Left lung (tissue), 10 donors: ENCODE results near the gene MYL5. TPM values are rescaled to one million over a fixed set of nuclear protein-coding genes. Genes with fewer than 3 reads are reported as not detected.

Experiments used
- ATAC-seq: fragments of 200-7000 bp; cut with Tn5 transposase; one replicate; pipeline ENCODE4 v1.9.1; 2020; ENCODE audit warnings: moderate library complexity
- DNase-seq, 4 donors: peaks; one replicate each; pipeline ENCODE4 v3.0.0-alpha.2; 2013 to 2020
- H3K27ac ChIP-seq, 2 donors: fragments of 200-600 bp; sonication (generic) in 1 of 2; one replicate each; pipeline versions ENCODE4 v1.5.0 to v1.8.0; 2020 to 2021
- H3K27me3 ChIP-seq, 2 donors: fragments of 200-600 bp; sonication (generic) in 1 of 2; one replicate each; pipeline versions ENCODE4 v1.5.0 to v1.8.0; 2020 to 2021
- H3K36me3 ChIP-seq, 2 donors: fragments of 200-600 bp; sonication (generic) in 1 of 2; one replicate each; pipeline versions ENCODE4 v1.5.0 to v1.8.0; 2020 to 2021
- H3K4me1 ChIP-seq, 2 donors: fragments of 200-600 bp; one replicate each; pipeline ENCODE4 v1.8.0; 2021
- H3K4me3 ChIP-seq, 2 donors: fragments of 200-600 bp; sonication (generic) in 1 of 2; one replicate each; pipeline versions ENCODE4 v1.5.0 to v1.8.0; 2020 to 2021; ENCODE audit warnings: mild to moderate bottlenecking in 1 of 2
- H3K9me3 ChIP-seq, 2 donors: fragments of 200-600 bp; sonication (generic) in 1 of 2; one replicate each; pipeline versions ENCODE4 v1.5.0 to v1.8.0; 2020 to 2021
- intact Hi-C, 2 donors: fragments of 100-400 bp; cut with DNase I; formaldehyde crosslinking; loops; one replicate each; pipeline versions ENCODE4 v1.11.2 to v1.14.2; 2022
- polyA plus RNA-seq, 6 donors: library from polyadenylated mRNA; unstranded; fragments of 120-200 nt; gene quantifications; one replicate each; pipeline ENCODE4 v1.2.1, GENCODE V29; 2013; ENCODE audit not compliant: insufficient read length in 6 of 6
- total RNA-seq, 2 donors: library from RNA; stranded (reverse); fragmentation: NEBNext Ultra II Directional; extraction: Animal tissue kit (Norgen Biotek cat#: 25700); gene quantifications; one replicate each; pipeline ENCODE4 v1.2.1, GENCODE V29; 2021
- TF ChIP-seq, protein P1 (sequence below), 2 donors: fragments of 200-600 bp; sonication (generic) in 1 of 2; IDR thresholded peaks; one replicate each; pipeline versions ENCODE4 v1.5.0 to v1.8.0; 2021; ENCODE audit warnings: antibody characterized with exemption in 2 of 2
- donor health status: DM: no; HTN: yes; CAD: no.
- donor health status: DM: no; HTN: no; CAD: no.

MYL5 gene
- total and polyA plus RNA-seq, 8 donors: 7.8 to 23.2 (median 17.5) TPM

DNA sequence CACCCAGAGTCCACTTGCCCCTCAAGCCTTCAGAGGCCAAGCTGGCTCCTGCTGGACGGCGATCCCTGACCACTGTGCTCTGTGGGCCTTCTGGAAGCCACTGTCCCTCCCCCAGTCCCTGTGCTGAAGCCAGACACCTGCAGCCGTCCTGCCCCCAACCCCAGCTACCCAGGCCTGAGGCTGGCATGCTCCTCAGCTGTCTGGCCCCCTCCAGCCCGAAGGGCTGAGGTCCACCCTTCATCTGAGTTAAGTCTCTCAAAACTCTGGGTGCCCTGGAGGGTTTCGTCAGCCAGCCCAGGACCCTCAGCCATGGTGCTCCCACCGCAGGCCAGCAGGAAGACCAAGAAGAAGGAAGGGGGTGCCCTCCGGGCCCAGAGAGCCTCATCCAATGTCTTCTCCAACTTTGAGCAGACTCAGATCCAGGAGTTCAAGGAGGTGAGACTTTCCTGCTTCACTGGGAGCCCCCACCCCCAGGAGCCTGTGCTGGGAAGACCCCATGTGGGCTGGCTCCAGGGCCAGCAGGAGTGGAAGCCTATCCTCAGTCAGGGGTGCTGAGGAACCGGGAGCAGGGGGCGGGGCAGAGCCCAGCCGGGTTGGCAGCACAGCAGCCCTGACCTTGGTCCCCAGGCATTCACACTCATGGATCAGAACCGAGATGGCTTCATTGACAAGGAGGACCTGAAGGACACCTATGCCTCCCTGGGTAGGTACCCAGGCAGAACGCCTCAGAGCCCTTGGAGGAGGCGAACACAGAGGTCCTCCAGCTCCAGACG, 4.2 kb downstream of the MYL5 start:
- DNase-seq (no peak), ATAC-seq (no peak)
- H3K27ac ChIP-seq: no peak overlapping the region
- H3K9me3 ChIP-seq: no peaks in the 10 kb centered on the region
- peaks cover 7 to 34% of the 10 kb centered on the region in 2 donors for H3K4me1 ChIP-seq
- no peaks in the 10 kb centered on the region for H3K36me3 ChIP-seq
- intact Hi-C loops: no loop called here
- no peaks in the 10 kb centered on the region for H3K27me3 ChIP-seq
- TF ChIP-seq, protein P1, sequence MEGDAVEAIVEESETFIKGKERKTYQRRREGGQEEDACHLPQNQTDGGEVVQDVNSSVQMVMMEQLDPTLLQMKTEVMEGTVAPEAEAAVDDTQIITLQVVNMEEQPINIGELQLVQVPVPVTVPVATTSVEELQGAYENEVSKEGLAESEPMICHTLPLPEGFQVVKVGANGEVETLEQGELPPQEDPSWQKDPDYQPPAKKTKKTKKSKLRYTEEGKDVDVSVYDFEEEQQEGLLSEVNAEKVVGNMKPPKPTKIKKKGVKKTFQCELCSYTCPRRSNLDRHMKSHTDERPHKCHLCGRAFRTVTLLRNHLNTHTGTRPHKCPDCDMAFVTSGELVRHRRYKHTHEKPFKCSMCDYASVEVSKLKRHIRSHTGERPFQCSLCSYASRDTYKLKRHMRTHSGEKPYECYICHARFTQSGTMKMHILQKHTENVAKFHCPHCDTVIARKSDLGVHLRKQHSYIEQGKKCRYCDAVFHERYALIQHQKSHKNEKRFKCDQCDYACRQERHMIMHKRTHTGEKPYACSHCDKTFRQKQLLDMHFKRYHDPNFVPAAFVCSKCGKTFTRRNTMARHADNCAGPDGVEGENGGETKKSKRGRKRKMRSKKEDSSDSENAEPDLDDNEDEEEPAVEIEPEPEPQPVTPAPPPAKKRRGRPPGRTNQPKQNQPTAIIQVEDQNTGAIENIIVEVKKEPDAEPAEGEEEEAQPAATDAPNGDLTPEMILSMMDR (IDR thresholded peaks at IDR 0.05): no peak
- H3K4me3 ChIP-seq: no peak overlapping the region

DNA sequence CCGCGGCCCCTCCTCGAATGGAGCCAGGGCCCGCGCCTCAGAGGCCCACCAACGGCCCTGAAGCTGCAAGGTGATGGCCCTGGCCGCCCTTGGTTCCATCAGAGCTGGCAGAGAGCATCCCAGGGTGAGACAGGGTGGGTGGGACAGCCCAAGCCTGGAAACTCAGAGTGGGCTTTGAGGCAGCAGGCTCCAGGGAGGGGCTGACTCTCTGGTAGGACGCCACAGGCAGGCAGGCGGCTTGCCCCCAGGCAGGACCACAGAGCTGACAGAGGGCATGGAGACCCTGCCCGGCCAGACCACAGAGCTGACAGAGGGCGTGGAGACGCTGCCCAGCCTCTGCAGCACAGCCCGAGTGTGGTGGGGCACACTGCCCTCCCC, 4.8 kb downstream of the MYL5 start:
- Histone ChIP-seq H3K36me3 (no peaks in the 10 kb centered on the region), H3K9me3 (no peaks in the 10 kb centered on the region), H3K27ac (no peak overlapping the region), H3K4me3 (no peak overlapping the region), H3K4me1 (peaks cover 7 to 37% of the 10 kb centered on the region in 2 donors), H3K27me3 (no peaks in the 10 kb centered on the region)
- TF ChIP-seq, protein P1 (IDR thresholded peaks at IDR 0.05): no peak
- ATAC-seq (no peak), DNase-seq (peak in 1 of 4 donors; percentile 72)
- intact Hi-C loops: no loop called here

DNA sequence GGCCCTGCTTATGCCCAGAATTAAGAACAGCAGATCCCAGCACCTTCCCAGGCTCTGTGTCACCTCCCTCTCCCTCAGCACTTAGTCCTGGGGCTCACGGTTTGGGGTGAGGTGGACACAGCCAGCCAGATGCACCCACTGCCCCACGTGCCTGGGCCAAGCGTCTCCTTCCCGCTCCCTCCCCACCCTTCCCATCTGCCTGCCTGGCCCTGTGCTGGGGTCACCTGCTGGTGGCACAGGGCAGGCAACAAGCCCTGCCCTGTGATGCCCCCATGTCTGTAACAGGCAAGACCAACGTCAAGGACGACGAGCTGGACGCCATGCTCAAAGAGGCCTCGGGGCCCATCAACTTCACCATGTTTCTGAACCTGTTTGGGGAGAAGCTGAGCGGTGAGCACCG, 5.3 kb downstream of the MYL5 start:
- intact Hi-C loops: no loop called here
- H3K9me3 ChIP-seq: no peaks in the 10 kb centered on the region
- DNase-seq (no peak), ATAC-seq (no peak)
- TF ChIP-seq, protein P1 (IDR thresholded peaks at IDR 0.05): no peak
- no peak overlapping the region for H3K27ac ChIP-seq
- H3K4me3 ChIP-seq: no peak overlapping the region
- H3K27me3 ChIP-seq: no peaks in the 10 kb centered on the region
- peaks cover 7 to 38% of the 10 kb centered on the region in 2 donors for H3K4me1 ChIP-seq
- no peaks in the 10 kb centered on the region for H3K36me3 ChIP-seq

DNA sequence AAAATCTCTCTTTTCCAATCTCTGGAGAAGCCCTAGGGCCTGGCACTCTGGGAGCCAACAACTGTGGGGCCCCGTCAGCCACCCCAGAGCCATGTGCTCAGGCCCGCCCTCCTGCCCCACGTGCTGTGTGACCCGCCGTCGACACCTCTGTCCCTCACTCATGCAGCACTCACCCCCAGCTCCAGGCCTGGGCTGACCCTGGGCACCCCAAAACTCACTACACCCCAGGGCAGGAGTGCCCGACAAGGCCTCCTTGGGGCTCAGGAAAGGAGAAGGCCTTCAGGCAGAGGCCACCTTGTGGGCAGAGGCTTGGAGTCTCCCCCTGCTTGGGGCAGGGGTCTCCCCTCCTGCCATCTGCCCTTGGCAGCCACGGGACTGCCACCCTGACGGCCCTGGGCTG, 5.7 kb downstream of the MYL5 start:
- Histone ChIP-seq H3K4me3 (no peak overlapping the region), H3K36me3 (no peaks in the 10 kb centered on the region), H3K27me3 (no peaks in the 10 kb centered on the region), H3K4me1 (peaks cover 7 to 35% of the 10 kb centered on the region in 2 donors), H3K9me3 (no peaks in the 10 kb centered on the region), H3K27ac (no peak overlapping the region)
- intact Hi-C loops: no loop called here
- peak in 1 of 4 donors; percentile 75 for DNase-seq
- ATAC-seq: no peak
- TF ChIP-seq, protein P1 (IDR thresholded peaks at IDR 0.05): no peak

DNA sequence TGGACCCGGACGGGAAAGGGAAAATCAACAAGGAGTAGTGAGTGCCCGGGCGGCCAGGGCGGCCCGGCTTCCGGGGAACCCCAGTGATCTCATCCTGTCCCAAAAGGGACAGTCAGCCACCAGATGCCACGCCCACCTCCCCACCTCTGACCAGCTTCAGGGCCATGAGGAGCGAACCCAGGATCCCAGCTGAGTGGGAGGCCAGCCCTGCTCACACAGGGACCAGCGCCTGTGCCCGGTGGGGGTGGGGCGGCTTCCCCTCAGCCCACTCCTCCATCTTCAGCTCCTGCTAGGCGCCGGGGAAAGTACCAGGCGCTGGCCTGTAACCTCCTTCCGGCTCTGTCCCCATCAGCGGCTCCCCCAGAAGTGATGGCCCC, 6.2 kb downstream of the MYL5 start:
- ATAC-seq (peak; percentile 2), DNase-seq (peak in 1 of 4 donors; percentile 83)
- Histone ChIP-seq H3K27me3 (no peaks in the 10 kb centered on the region), H3K9me3 (no peaks in the 10 kb centered on the region), H3K27ac (peak overlapping the region in 1 of 2 donors; percentile 33), H3K36me3 (no peaks in the 10 kb centered on the region), H3K4me1 (peaks cover 7 to 30% of the 10 kb centered on the region in 2 donors), H3K4me3 (peak overlapping the region; percentile 27 to 48)
- TF ChIP-seq, protein P1 (IDR thresholded peaks at IDR 0.05): no peak
- intact Hi-C loops: no loop called here
